ENCODE data around the gene ETV7.

DNA sequence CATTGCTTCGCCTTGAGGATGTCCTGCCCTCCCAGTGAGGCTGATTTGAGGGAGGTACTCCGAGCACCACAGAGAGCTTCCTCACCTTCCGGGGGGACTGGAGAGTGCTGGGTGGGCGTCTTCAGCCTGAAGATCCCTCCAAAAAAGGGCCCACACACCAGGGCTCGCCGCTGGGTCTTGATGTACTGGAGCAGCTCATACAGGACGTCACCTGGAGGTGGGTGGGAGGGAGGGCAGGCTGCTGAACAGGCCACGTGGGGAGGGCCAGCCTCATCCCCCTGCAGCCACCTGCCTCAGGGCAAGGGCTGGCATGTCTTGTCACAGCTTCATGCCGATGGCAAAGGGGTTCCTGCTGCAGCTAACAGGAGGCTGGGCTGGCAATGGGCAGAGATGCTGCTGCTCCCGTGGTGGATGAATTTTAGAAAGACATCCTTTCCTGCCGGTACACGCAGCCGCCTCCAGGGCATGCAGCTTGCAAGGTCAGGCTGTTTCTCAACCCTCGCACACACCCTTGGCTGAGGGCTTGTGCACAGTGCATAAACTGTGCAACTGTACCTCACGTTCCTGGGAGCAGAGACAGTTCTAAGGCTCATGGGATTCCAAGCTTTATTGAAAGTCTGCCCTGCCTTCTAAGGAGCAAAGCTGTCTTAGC lies 14.0 kb downstream of the ETV7 start:
- TF ChIP-seq, protein P1, sequence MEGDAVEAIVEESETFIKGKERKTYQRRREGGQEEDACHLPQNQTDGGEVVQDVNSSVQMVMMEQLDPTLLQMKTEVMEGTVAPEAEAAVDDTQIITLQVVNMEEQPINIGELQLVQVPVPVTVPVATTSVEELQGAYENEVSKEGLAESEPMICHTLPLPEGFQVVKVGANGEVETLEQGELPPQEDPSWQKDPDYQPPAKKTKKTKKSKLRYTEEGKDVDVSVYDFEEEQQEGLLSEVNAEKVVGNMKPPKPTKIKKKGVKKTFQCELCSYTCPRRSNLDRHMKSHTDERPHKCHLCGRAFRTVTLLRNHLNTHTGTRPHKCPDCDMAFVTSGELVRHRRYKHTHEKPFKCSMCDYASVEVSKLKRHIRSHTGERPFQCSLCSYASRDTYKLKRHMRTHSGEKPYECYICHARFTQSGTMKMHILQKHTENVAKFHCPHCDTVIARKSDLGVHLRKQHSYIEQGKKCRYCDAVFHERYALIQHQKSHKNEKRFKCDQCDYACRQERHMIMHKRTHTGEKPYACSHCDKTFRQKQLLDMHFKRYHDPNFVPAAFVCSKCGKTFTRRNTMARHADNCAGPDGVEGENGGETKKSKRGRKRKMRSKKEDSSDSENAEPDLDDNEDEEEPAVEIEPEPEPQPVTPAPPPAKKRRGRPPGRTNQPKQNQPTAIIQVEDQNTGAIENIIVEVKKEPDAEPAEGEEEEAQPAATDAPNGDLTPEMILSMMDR (conservative IDR thresholded peaks at IDR 0.05; ENCODE audit: low read length), result no peak
- no peak for TF ChIP-seq EZH2phosphoT487 (IDR thresholded peaks at IDR 0.05; ENCODE audit: borderline replicate concordance)

Measured in Loucy (cell line).